GM21529 (cell line): Measurements from ENCODE around the gene TOMM40.
"Not testable (repeated sequence)": the region's sequence is repeated elsewhere in the genome, so short reads cannot be mapped to it uniquely, and the experiment has no call there.

Experiments
- ATAC-seq: cut with Tn5 transposase; IDR thresholded peaks from one replicate; pipeline ENCODE4 v1.9.1; 2021; ENCODE audit not compliant: unreplicated experiment

TOMM40 gene

DNA sequence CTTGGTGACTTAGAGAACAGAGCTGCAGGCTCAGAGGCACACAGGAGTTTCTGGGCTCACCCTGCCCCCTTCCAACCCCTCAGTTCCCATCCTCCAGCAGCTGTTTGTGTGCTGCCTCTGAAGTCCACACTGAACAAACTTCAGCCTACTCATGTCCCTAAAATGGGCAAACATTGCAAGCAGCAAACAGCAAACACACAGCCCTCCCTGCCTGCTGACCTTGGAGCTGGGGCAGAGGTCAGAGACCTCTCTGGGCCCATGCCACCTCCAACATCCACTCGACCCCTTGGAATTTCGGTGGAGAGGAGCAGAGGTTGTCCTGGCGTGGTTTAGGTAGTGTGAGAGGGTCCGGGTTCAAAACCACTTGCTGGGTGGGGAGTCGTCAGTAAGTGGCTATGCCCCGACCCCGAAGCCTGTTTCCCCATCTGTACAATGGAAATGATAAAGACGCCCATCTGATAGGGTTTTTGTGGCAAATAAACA is 33.2 kb downstream of the TOMM40 start:
- ATAC-seq: no peak

- no peak for ATAC-seq
Measured at GRCh38 chr19:44925114-44925891, 34.2 kb downstream of the TOMM40 start.

DNA sequence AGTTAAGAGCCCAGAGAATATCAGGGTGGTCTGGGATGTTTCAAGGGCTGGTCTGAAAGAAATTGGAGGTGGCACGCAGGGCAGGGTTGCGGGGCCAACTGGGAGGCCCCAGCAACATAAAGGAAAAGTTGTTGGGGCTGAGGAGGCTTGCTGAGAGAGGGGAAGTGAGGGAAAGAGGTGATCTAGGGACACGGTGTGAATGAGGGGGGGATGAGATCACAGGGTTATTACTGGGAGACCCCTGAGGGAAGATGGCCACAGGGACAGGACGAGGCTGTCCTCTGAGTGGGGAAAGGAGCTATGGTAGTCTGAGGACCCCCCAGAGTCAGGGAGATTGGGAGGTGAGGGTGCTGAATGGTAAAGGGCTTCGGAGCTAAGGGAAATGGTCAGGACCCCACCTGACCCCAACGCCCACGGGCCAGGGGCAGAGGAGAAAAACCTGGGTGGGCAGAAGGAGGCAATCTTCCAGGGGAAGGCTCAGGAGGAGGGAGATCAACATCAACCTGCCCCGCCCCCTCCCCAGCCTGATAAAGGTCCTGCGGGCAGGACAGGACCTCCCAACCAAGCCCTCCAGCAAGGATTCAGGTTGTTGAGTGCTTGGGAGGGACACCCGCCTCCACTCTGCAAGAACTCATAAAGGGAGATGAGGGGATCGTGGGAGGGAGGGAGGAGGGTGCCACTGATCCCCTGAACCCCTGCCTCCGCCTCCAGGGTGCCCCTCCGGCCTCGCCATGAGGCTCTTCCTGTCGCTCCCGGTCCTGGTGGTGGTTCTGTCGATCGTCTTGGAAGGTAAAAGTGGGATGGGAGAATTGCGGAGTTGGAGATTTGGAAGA is 35.4 kb downstream of the TOMM40 start:
- ATAC-seq: not testable (repeated sequence)

DNA sequence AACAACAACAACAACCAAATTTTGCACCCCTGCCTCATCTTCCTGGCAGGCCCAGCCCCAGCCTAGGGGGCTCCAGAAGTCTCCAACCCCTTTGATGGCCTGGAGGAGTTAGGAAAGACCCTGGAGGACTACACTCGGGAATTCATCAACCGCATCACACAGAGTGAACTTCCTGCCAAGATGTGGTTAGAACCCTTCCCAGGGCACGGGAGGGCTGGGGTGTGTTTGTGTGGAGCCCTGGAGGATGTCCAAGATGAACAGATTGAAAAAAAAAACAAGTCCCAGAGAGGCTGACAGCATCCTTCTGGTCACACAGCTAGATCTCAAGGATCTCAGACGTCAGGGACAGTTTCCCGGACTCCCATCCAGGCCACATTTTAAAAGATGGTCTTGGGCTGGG is 36.7 kb downstream of the TOMM40 start:
- ATAC-seq: no peak

DNA sequence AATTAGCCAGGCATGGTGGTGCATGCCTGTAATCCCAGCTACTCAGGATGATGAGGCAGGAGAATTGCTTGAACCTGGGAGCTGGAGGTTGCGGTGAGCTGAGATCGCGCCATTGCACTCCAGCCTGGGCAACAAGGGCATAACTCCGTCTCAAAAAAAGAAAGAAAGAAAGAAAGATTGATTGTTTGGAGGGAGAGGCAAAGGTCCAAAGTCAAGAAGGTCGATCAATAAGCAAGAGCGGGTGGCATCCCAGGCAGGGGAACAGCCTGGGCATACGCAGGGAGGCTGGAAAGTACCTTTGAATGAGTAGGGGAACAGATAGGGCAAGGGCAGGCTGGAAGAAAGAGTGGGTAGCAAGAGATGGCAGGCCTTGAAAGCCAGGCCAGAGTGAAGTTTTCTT is 39.0 kb downstream of the TOMM40 start:
- no peak for ATAC-seq

- no peak for ATAC-seq
Measured at GRCh38 chr19:44931541-44931940, 40.5 kb downstream of the TOMM40 start.

DNA sequence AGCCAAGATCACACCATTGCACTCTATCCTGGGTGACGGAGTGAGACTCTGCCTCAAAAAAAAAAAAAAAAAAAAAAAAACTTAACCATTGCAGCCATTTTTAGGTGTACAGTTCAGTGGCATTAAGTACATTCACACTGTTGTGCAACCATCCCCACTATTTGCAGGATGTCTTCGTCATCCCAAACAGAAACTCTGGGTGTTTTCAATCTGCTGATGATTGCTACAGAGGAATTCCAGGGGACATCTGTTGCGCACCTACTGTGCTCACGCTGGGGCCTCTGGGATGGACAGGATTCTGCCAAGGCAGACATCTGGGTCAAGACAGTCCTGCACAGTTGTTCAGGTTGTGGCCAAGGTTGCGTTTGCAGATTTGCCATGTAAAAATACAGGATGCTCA is 48.6 kb downstream of the TOMM40 start:
- no peak for ATAC-seq

GRCh38 chr19:44942067-44942571 is 51.1 kb downstream of the TOMM40 start, which contains the start of gene APOC4:
Gene APOC4, plus strand, starts transcription at chr19:44942237. Its CDS starts 41 bp downstream, at chr19:44942278.
- ATAC-seq: no peak

GRCh38 chr19:44943801-44944249 is 52.8 kb downstream of the TOMM40 start:
- peak; percentile 80 for ATAC-seq

DNA sequence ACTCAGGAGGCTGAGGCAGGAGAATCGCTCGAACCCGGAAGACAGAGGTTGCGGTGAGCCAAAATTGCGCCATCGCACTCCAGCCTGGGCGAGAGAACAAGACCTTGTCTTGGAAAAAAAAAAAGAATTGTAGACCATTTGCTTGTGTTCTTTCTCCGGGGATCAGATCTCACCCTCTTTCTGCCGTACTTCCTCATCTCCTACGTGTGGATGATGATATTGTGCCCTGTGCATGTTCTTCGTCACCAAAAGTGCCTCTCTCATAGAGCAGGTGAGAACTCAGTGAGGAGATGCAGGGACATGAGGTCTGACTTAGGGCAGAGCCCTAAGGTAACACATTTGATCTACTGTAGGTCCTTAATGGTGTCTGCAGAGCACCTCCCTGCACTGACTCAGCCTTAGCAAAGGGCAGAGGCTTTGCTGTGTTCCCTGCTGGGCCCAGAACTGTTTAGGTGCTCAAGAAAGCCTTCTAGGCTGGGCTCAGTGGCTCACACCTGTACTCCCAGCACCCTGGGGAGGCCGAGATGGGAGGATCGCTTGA is 56.1 kb downstream of the TOMM40 start:
- no peak for ATAC-seq

GRCh38 chr19:44948237-44948636 is 57.2 kb downstream of the TOMM40 start:
- no peak for ATAC-seq

DNA sequence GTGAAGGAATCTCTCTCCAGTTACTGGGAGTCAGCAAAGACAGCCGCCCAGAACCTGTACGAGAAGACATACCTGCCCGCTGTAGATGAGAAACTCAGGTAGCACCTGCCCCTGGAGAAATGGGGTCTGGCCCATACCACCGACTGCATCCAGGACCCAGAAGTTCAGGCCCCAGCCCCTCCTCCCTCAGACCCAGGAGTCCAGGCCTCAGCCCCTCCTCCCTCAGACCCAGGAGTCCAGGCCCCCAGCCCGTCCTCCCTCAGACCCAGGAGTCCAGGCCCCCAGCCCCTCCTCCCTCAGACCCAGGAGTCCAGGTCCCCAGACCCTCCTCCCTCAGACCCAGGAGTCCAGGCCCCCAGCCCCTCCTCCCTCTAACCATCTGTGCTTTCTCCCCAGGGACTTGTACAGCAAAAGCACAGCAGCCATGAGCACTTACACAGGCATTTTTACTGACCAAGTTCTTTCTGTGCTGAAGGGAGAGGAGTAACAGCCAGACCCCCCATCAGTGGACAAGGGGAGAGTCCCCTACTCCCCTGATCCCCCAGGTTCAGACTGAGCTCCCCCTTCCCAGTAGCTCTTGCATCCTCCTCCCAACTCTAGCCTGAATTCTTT is 57.8 kb downstream of the TOMM40 start:
- ATAC-seq: no peak

- no peak for ATAC-seq
Measured at GRCh38 chr19:44949550-44949949, 58.5 kb downstream of the TOMM40 start.

DNA sequence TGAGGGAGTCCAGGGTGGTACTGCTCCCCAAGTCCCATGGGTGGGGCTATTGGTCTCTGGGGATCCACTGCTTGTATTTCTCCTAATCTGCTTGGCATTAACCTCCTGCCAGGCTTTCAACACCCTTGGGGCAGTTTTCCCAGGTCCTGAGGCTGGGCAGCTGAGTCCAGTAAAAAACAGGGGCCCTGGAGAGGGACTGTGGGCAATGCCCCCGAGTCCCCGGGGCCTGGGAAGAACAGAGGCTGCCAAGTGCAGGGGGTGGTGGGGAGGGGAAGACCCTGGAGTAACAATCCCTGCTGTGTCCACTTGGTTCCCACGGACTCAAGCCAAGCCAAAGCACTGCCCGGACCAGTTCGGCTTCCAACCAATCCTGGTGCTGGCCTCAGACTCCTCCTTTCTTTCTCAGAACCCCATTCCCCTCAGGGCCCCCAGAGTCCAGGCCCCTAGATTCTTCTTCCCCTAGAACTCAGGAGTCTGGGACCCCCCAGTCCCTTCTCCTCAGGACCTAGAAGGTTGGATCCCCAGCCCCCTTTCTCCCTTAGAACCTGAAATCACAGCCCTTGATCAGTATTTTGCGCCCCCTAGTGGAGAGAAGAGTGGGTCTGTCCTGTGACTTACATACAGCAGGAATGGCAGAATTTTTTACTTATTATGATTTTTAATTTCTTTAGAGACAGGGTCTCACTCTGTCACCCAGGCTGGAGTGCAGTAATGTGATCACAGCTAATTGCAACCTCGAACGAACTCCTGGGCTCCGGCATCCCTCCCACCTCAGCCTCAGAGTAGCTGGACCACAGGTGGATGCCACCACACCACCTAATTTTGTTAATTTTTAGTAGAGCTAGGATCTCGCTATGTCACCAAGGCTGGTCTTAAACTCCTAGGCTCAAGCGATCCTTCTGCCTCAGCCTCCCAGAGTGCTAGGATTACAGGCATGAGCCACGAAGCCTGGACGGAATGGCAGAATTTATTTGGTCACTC is 60.4 kb downstream of the TOMM40 start:
- ATAC-seq: no peak
